A549 (cell line): ENCODE measurements around the gene MTARC1.

Experiments used
- CBX2 ChIP-seq: fragments of 200-600 bp; sonication (generic); IDR thresholded peaks from 2 replicates; pipeline ENCODE4 v1.6.1; 2016; ENCODE audit warnings: low read depth, mild to moderate bottlenecking, borderline replicate concordance
- CBX8 ChIP-seq: fragments of 200-600 bp; sonication (generic); IDR thresholded peaks from 2 replicates; pipeline ENCODE4 v1.6.1; 2016
- CTCF ChIP-seq: fragments of >200 bp; sonication (Bioruptor Twin); formaldehyde crosslinking; IDR thresholded peaks from 3 replicates; pipeline ENCODE4 v1.5.1; 2016
- HDAC2 ChIP-seq: fragments of 200-600 bp; sonication (generic); IDR thresholded peaks from 2 replicates; pipeline ENCODE4 v1.6.1; 2016
- KDM5A ChIP-seq: fragments of 200-600 bp; sonication (generic); IDR thresholded peaks from 2 replicates; pipeline ENCODE4 v1.6.1; 2016; ENCODE audit warnings: antibody characterized with exemption, mild to moderate bottlenecking
- NPAS2 ChIP-seq: fragments of 250-450 bp; sonication (Bioruptor Pico); IDR thresholded peaks from 2 replicates; pipeline ENCODE4 v1.8.0; 2022; ENCODE audit warnings: mild to moderate bottlenecking, moderate library complexity, borderline replicate concordance
- NR3C1 ChIP-seq: fragments of >200 bp; sonication (Bioruptor Twin); formaldehyde crosslinking; IDR thresholded peaks from 3 replicates; pipeline ENCODE4 v1.6.1; 2017
- PHF8 ChIP-seq: fragments of 200-600 bp; sonication (generic); IDR thresholded peaks from 2 replicates; pipeline ENCODE4 v1.6.1; 2016; ENCODE audit warnings: low read depth, mild to moderate bottlenecking, antibody characterized with exemption, moderate library complexity, borderline replicate concordance
- POLR2A ChIP-seq: IDR thresholded peaks from 2 replicates; pipeline ENCODE4 v1.6.1; 2012; ENCODE audit warnings: mild to moderate bottlenecking, low read length
- RFX5 ChIP-seq: fragments of 450-650 bp; IDR thresholded peaks from 2 replicates; pipeline ENCODE4 v1.7.1; 2014; ENCODE audit warnings: antibody characterized with exemption, mild to moderate bottlenecking, moderate library complexity
- ZC3H11A ChIP-seq: fragments of 450-650 bp; IDR thresholded peaks from 2 replicates; pipeline ENCODE4 v1.6.1; 2014; ENCODE audit warnings: antibody characterized with exemption, mild to moderate bottlenecking
- TF ChIP-seq, protein P1 (sequence below): fragments of 150-350 bp; IDR thresholded peaks from 2 replicates; pipeline ENCODE4 v1.6.1; 2014; ENCODE audit warnings: low read depth, mild to moderate bottlenecking, low read length
- TF ChIP-seq, protein P2 (sequence below): fragments of >200 bp; sonication (Bioruptor Twin); formaldehyde crosslinking; IDR thresholded peaks from 2 replicates; pipeline ENCODE4 v1.6.1; 2016

DNA sequence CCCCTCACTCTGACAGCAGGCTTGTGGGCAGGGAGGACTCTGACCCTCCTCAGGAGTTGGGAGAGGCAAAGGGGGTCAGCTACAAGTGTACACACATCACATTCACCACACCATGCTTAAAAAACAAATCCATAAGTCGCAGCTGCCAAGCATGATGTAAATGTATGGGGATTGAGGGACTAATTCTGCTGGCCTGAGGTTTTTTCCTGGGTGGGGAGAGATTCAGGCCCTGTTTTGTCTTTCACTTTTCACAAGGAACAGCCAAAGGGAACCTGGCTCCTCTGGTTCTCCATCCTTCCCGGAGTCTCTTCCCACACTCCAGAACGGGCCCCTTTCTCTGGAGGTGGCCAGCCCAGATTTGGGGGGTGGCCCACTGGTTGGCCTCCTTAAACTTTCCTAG lies 39.9 kb upstream of the MTARC1 start:
- no peak for TF ChIP-seq NR3C1
- no peak for TF ChIP-seq CTCF
- no peak for TF ChIP-seq KDM5A
- TF ChIP-seq PHF8, result no peak
- TF ChIP-seq HDAC2, result no peak
- TF ChIP-seq, protein P1, sequence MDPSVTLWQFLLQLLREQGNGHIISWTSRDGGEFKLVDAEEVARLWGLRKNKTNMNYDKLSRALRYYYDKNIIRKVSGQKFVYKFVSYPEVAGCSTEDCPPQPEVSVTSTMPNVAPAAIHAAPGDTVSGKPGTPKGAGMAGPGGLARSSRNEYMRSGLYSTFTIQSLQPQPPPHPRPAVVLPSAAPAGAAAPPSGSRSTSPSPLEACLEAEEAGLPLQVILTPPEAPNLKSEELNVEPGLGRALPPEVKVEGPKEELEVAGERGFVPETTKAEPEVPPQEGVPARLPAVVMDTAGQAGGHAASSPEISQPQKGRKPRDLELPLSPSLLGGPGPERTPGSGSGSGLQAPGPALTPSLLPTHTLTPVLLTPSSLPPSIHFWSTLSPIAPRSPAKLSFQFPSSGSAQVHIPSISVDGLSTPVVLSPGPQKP, result no peak
- TF ChIP-seq, protein P2, sequence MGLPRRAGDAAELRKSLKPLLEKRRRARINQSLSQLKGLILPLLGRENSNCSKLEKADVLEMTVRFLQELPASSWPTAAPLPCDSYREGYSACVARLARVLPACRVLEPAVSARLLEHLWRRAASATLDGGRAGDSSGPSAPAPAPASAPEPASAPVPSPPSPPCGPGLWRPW, result no peak
- no peak for TF ChIP-seq NPAS2 (CRISPR knock-in tag)
- TF ChIP-seq POLR2A, result no peak
- no peak for TF ChIP-seq RFX5
- TF ChIP-seq CBX8, result no peak
- TF ChIP-seq ZC3H11A, result no peak
- no peak for TF ChIP-seq CBX2
